Measurements from ENCODE around the gene DOK5. TPM values are rescaled to one million over a fixed set of nuclear protein-coding genes. Genes with fewer than 3 reads are reported as not detected.

The DOK5 gene
- total and polyA plus RNA-seq, 12 donors = 0.29 to 2.0 (median 1.2) TPM; not detected in 1

GRCh38 chr20:54576518-54576917 lies 101.1 kb downstream of the DOK5 start:
- H3K4me1 ChIP-seq (replicated peaks in 1 of 2) = no peaks in the 10 kb centered on the region
- no peaks in the 10 kb centered on the region for H3K9me3 ChIP-seq (replicated peaks in 1 of 3)
- H3K4me3 ChIP-seq = no peak overlapping the region
- WGBS, 4 donors = 79 to 81% (median 81%) methylated on average over 6 of the region's 6 CpGs
- no peak for DNase-seq
- H3K27me3 ChIP-seq = no peaks in the 10 kb centered on the region
- TF ChIP-seq CTCF (IDR thresholded peaks at IDR 0.05) (no peak), POLR2A (IDR thresholded peaks at IDR 0.05) (no peak)
- H3K36me3 ChIP-seq (replicated peaks in 1 of 2) = no peaks in the 10 kb centered on the region
- H3K27ac ChIP-seq = no peak overlapping the region
- intact Hi-C loops (cut with DNase I) = no loop called here

- no peak overlapping the region for H3K27ac ChIP-seq
- H3K36me3 ChIP-seq (replicated peaks in 1 of 2) = no peaks in the 10 kb centered on the region
- no peak for DNase-seq
- H3K27me3 ChIP-seq = no peaks in the 10 kb centered on the region
- no peaks in the 10 kb centered on the region for H3K4me1 ChIP-seq (replicated peaks in 1 of 2)
- intact Hi-C loops (cut with DNase I) = no loop called here
- no peaks in the 10 kb centered on the region for H3K9me3 ChIP-seq (replicated peaks in 1 of 3)
- no peak overlapping the region for H3K4me3 ChIP-seq
- TF ChIP-seq CTCF (IDR thresholded peaks at IDR 0.05) (no peak), POLR2A (IDR thresholded peaks at IDR 0.05) (no peak)
Observed at GRCh38 chr20:54577637-54578036, 102.2 kb downstream of the DOK5 start.

- WGBS, 4 donors = 67 to 71% (median 68%) methylated on average over 3 of the region's 3 CpGs
- Histone ChIP-seq H3K4me1 (replicated peaks in 1 of 2) (no peaks in the 10 kb centered on the region), H3K4me3 (no peak overlapping the region), H3K27me3 (no peaks in the 10 kb centered on the region), H3K27ac (no peak overlapping the region), H3K9me3 (replicated peaks in 1 of 3) (peaks cover 0 to 5% (median 0%) of the 10 kb centered on the region in 3 donors), H3K36me3 (replicated peaks in 1 of 2) (no peaks in the 10 kb centered on the region)
- DNase-seq = no peak
- TF ChIP-seq CTCF (IDR thresholded peaks at IDR 0.05) = no peak
- TF ChIP-seq POLR2A (IDR thresholded peaks at IDR 0.05) = no peak
- intact Hi-C loops (cut with DNase I) = no loop called here
Observed at GRCh38 chr20:54585217-54585616, 109.8 kb downstream of the DOK5 start.

- Histone ChIP-seq H3K9me3 (replicated peaks in 1 of 3) (peaks cover 0 to 5% (median 0%) of the 10 kb centered on the region in 3 donors), H3K4me3 (no peak overlapping the region), H3K27me3 (no peaks in the 10 kb centered on the region), H3K36me3 (replicated peaks in 1 of 2) (no peaks in the 10 kb centered on the region), H3K4me1 (replicated peaks in 1 of 2) (no peaks in the 10 kb centered on the region), H3K27ac (no peak overlapping the region)
- intact Hi-C loops (cut with DNase I) = no loop called here
- no peak for TF ChIP-seq CTCF (IDR thresholded peaks at IDR 0.05)
- TF ChIP-seq POLR2A (IDR thresholded peaks at IDR 0.05) = no peak
- no peak for DNase-seq
- 61 to 84% (median 77%) methylated on average over 6 of the region's 6 CpGs for WGBS, 4 donors
Observed at GRCh38 chr20:54587408-54587807, 112.0 kb downstream of the DOK5 start.

All from adrenal gland (tissue), 12 donors.